B cell (primary cell): ENCODE results near the gene CCR6. TPM values are rescaled to one million over a fixed set of nuclear protein-coding genes. Genes with fewer than 3 reads are reported as not detected.

Experiments
- ATAC-seq: fragments of 200-7000 bp; cut with Tn5 transposase; one replicate; pipeline ENCODE4 v1.10.0; 2021; ENCODE audit warnings: low read depth, mild to moderate bottlenecking, moderate number of reproducible peaks, moderate library complexity
- CTCF ChIA-PET: fragments of 350-600 bp; sonication (Branson Sonifier 250); formaldehyde crosslinking; loops from one replicate; lab custom pipeline; 2021; ENCODE audit warnings: antibody characterized with exemption, inconsistent platforms; lab: Charles Lee
- POLR2A ChIA-PET: fragments of 350-600 bp; sonication (Branson Sonifier 250); formaldehyde crosslinking; loops from one replicate; lab custom pipeline; 2021; ENCODE audit warnings: antibody characterized with exemption; lab: Charles Lee
- DNase-seq: peaks from one replicate; pipeline ENCODE4 v3.0.0; 2013
- H2AFZ ChIP-seq: 2 replicates; pipeline ENCODE4 v1.6.1; 2012; ENCODE audit warnings: mild to moderate bottlenecking, low read depth, low read length; ENCODE audit not compliant: insufficient read depth, poor library complexity, severe bottlenecking
- H3K27ac ChIP-seq, 2 donors: 1 replicate in 1 of 2; 2 replicates in 1 of 2; pipeline ENCODE4 v1.5.1; 2012 to 2013; ENCODE audit warnings: low read length in 2 of 2, mild to moderate bottlenecking in 2 of 2, moderate library complexity in 1 of 2
- H3K27me3 ChIP-seq, 4 experiments: fragments of 200-600 bp in 1 of 4; sonication (generic) in 1 of 4; replicated peaks in 1 of 4; 1 replicate in 2 of 4; 2 replicates in 2 of 4; pipeline versions ENCODE4 v1.6.1 to v1.7.0; 2013 to 2016; ENCODE audit warnings: low read length in 3 of 4, mild to moderate bottlenecking in 2 of 4, mixed read lengths in 1 of 4, moderate library complexity in 1 of 4; ENCODE audit not compliant: insufficient read depth in 4 of 4, control insufficient read depth in 3 of 4; ENCODE audit errors: control extremely low read depth in 1 of 4
- H3K36me3 ChIP-seq, 2 experiments: replicated peaks in 1 of 2; 1 replicate in 1 of 2; 2 replicates in 1 of 2; pipeline versions ENCODE4 v1.6.1 to v1.7.1; 2013; ENCODE audit warnings: low read length in 1 of 2; ENCODE audit not compliant: insufficient read depth in 2 of 2, control insufficient read depth in 1 of 2; ENCODE audit errors: control extremely low read depth in 1 of 2, extremely low read depth in 1 of 2
- H3K4me1 ChIP-seq, 2 donors: fragments of 200-600 bp in 1 of 2; sonication (generic) in 1 of 2; 1 replicate in 1 of 2; 2 replicates in 1 of 2; pipeline versions ENCODE4 v1.5.1 to v1.6.1; 2013 to 2017; ENCODE audit warnings: low read length in 2 of 2; ENCODE audit not compliant: control insufficient read depth in 2 of 2, insufficient read depth in 2 of 2
- H3K4me2 ChIP-seq: replicated peaks from 2 replicates; pipeline ENCODE3; 2012; ENCODE audit warnings: mild to moderate bottlenecking, low read depth, low read length; ENCODE audit not compliant: poor library complexity, severe bottlenecking
- H3K4me3 ChIP-seq, 5 experiments: fragments of 200-600 bp in 1 of 5; sonication (generic) in 1 of 5; 1 replicate in 3 of 5; 2 replicates in 2 of 5; pipeline versions ENCODE4 v1.5.1 to v1.7.0; 2011 to 2016; ENCODE audit warnings: low read length in 4 of 5, mild to moderate bottlenecking in 4 of 5, low read depth in 2 of 5, control low read depth in 1 of 5, moderate library complexity in 1 of 5; ENCODE audit not compliant: insufficient read depth in 1 of 5; ENCODE audit errors: control extremely low read depth in 1 of 5, extremely low read depth in 1 of 5
- H3K79me2 ChIP-seq: fragments of 200-600 bp; sonication (generic); one replicate; pipeline ENCODE4 v1.6.0; 2016; ENCODE audit warnings: low read length; ENCODE audit not compliant: control insufficient read depth, insufficient read depth
- H3K9ac ChIP-seq: fragments of 200-600 bp; sonication (generic); 2 replicates; pipeline ENCODE4 v1.6.1; 2017; ENCODE audit warnings: mild to moderate bottlenecking, low read length, moderate library complexity
- H3K9me3 ChIP-seq, 3 donors: one replicate each; pipeline versions ENCODE4 v1.6.1 to v1.7.1; 2013; ENCODE audit warnings: low read length in 2 of 3; ENCODE audit not compliant: control insufficient read depth in 2 of 3, insufficient read depth in 1 of 3; ENCODE audit errors: control extremely low read depth in 1 of 3
- H4K20me1 ChIP-seq: 2 replicates; pipeline ENCODE4 v1.6.0; 2012; ENCODE audit warnings: mild to moderate bottlenecking, low read length; ENCODE audit not compliant: insufficient read depth, control insufficient read depth, poor library complexity, severe bottlenecking
- H3K27ac Mint-ChIP-seq: one replicate; pipeline ENCODE4 v1.8.0; 2021; ENCODE audit warnings: mixed read lengths
- H3K27me3 Mint-ChIP-seq: one replicate; pipeline ENCODE4 v1.8.0; 2021; ENCODE audit warnings: mixed read lengths
- H3K4me1 Mint-ChIP-seq: one replicate; pipeline ENCODE4 v1.8.0; 2021; ENCODE audit warnings: mixed read lengths
- H3K4me3 Mint-ChIP-seq: one replicate; pipeline ENCODE4 v1.8.0; 2021; ENCODE audit warnings: mixed read lengths
- H3K9me3 Mint-ChIP-seq: one replicate; pipeline ENCODE4 v1.8.0; 2022; ENCODE audit warnings: mixed read lengths; ENCODE audit not compliant: insufficient read depth
- EZH2 ChIP-seq: IDR thresholded peaks from 2 replicates; pipeline ENCODE4 v1.6.1; 2012; ENCODE audit warnings: borderline replicate concordance, low read depth, mild to moderate bottlenecking, moderate library complexity, low read length; ENCODE audit not compliant: insufficient read depth, poor library complexity, severe bottlenecking
- WGBS: methylation state at CpG from one replicate; pipeline ENCODE4 v1.1.5; 2013; ENCODE audit warnings: missing lambda C conversion rate; ENCODE audit not compliant: insufficient coverage; 5-methylcytosine and 5-hydroxymethylcytosine counted together
- intact Hi-C: fragments of 100-400 bp; cut with micrococcal nuclease; formaldehyde crosslinking; loops from one replicate; pipeline ENCODE4 v1.10.0; 2022
- polyA plus RNA-seq: library from polyadenylated mRNA; depleted of rRNA; stranded (reverse); fragments of >200 nt; gene quantifications from 2 replicates; pipeline ENCODE4 v1.2.3, GENCODE V29; 2012
- total RNA-seq, 2 donors: library from RNA; stranded (reverse); fragments of 120-200 nt in 1 of 2; gene quantifications; 1 replicate in 1 of 2; 2 replicates in 1 of 2; pipeline versions ENCODE4 v1.2.3 to v1.2.4, GENCODE V29; 2013 to 2022
- TF ChIP-seq, protein P1 (sequence below): fragments of 200-600 bp; IDR thresholded peaks from one replicate; pipeline ENCODE4 v1.8.0; 2022; ENCODE audit warnings: antibody characterized with exemption, mild to moderate bottlenecking

CCR6 gene
- total and polyA plus RNA-seq, 2 donors (not counting 1 experiment from before 2014, with no cell fraction given) = 18.2 to 30.9 TPM

- peak overlapping the region in 4 of 5 experiments; percentile 15 to 52 (median 37) for H3K4me3 ChIP-seq
- ChIA-PET CTCF (interaction anchor here (0.5 to 4.7 kb wide), 5 partner anchors 12 to 205 kb away, joined by 3 to 31 read pairs (median 3); partner anchors contain the start of gene CEP43), POLR2A (interaction anchor here (0.9 to 1.7 kb wide), 5 partner anchors 29 to 196 kb away, joined by 4 to 6 read pairs (median 4); partner anchors contain the start of genes CCR6 and RNASET2)
- H3K27me3 ChIP-seq = no peaks in the 10 kb centered on the region
- H3K4me2 ChIP-seq = peak overlapping the region; percentile 49
- H3K9ac ChIP-seq = peak overlapping the region; percentile 57
- Mint-ChIP-seq H3K27ac (peak overlapping the region; percentile 89), H3K4me1 (peaks cover 54% of the 10 kb centered on the region), H3K9me3 (no peaks in the 10 kb centered on the region), H3K27me3 (no peaks in the 10 kb centered on the region), H3K4me3 (peak overlapping the region; percentile 86)
- DNase-seq = peak; percentile 54
- peaks cover 38 to 50% of the 10 kb centered on the region in 2 donors for H3K4me1 ChIP-seq
- intact Hi-C loops = loop anchor here (1.0 to 10.0 kb wide), 5 partner anchors 22 to 528 kb away; partner anchors contain the start of genes CEP43 and RPS6KA2
- ATAC-seq = peak; percentile 29
- H3K79me2 ChIP-seq = no peaks in the 10 kb centered on the region
- no peaks in the 10 kb centered on the region for H3K36me3 ChIP-seq
- peak overlapping the region; percentile 72 to 83 for H3K27ac ChIP-seq
- no peak overlapping the region for H2AFZ ChIP-seq
- TF ChIP-seq, protein P1, sequence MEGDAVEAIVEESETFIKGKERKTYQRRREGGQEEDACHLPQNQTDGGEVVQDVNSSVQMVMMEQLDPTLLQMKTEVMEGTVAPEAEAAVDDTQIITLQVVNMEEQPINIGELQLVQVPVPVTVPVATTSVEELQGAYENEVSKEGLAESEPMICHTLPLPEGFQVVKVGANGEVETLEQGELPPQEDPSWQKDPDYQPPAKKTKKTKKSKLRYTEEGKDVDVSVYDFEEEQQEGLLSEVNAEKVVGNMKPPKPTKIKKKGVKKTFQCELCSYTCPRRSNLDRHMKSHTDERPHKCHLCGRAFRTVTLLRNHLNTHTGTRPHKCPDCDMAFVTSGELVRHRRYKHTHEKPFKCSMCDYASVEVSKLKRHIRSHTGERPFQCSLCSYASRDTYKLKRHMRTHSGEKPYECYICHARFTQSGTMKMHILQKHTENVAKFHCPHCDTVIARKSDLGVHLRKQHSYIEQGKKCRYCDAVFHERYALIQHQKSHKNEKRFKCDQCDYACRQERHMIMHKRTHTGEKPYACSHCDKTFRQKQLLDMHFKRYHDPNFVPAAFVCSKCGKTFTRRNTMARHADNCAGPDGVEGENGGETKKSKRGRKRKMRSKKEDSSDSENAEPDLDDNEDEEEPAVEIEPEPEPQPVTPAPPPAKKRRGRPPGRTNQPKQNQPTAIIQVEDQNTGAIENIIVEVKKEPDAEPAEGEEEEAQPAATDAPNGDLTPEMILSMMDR = no peak
- no peak for TF ChIP-seq EZH2
- no peaks in the 10 kb centered on the region for H4K20me1 ChIP-seq
- WGBS = 73% methylated on average over 3 of the region's 9 CpGs
- H3K9me3 ChIP-seq = no peaks in the 10 kb centered on the region
Measured at GRCh38 chr6:167152862-167153261, 30.0 kb downstream of the CCR6 start.

- peak; percentile 77 for DNase-seq
- Mint-ChIP-seq H3K27ac (peak overlapping the region; percentile 89), H3K9me3 (no peaks in the 10 kb centered on the region), H3K4me3 (peak overlapping the region; percentile 86), H3K27me3 (no peaks in the 10 kb centered on the region), H3K4me1 (peaks cover 60% of the 10 kb centered on the region)
- peak overlapping the region; percentile 57 for H3K9ac ChIP-seq
- H2AFZ ChIP-seq = peak overlapping the region; percentile 1
- H3K27me3 ChIP-seq = no peaks in the 10 kb centered on the region
- TF ChIP-seq EZH2 = no peak
- intact Hi-C loops = loop anchor here (1.0 to 10.0 kb wide), 5 partner anchors 23 to 529 kb away; partner anchors contain the start of genes CEP43 and RPS6KA2
- H4K20me1 ChIP-seq = no peaks in the 10 kb centered on the region
- no peaks in the 10 kb centered on the region for H3K9me3 ChIP-seq
- H3K4me3 ChIP-seq = peak overlapping the region in 4 of 5 experiments; percentile 15 to 52 (median 37)
- POLR2A ChIA-PET = interaction anchor here (0.9 to 1.6 kb wide), 4 partner anchors 30 to 197 kb away, joined by 4 to 5 read pairs (median 4); partner anchors contain the start of genes CCR6 and RNASET2
- WGBS = 66% methylated on average over 8 of the region's 13 CpGs
- peak overlapping the region; percentile 49 for H3K4me2 ChIP-seq
- H3K79me2 ChIP-seq = no peaks in the 10 kb centered on the region
- H3K27ac ChIP-seq = peak overlapping the region; percentile 72 to 83
- CTCF ChIA-PET = interaction anchor here (0.7 to 4.7 kb wide), 2 partner anchors 12 to 154 kb away, joined by 3 to 31 read pairs; partner anchors contain the start of gene CEP43
- no peaks in the 10 kb centered on the region for H3K36me3 ChIP-seq
- peaks cover 44 to 55% of the 10 kb centered on the region in 2 donors for H3K4me1 ChIP-seq
- peak; percentile 65 for ATAC-seq
Measured at GRCh38 chr6:167153521-167153959, 30.6 kb downstream of the CCR6 start.
